Measurements from ENCODE around the gene RPF1. TPM values are rescaled to one million over a fixed set of nuclear protein-coding genes. Genes with fewer than 3 reads are reported as not detected.

RPF1 gene
- total and polyA plus RNA-seq, 2 of the 8 experiments (the other 6 are each of a cell fraction or from before 2014, with no cell fraction given) = 18.7 to 41.8 TPM

- H4K91ac ChIP-seq (replicated peaks; ENCODE audit: insufficient read length, low read length) = no peak overlapping the region
- DNase-seq (ENCODE audit: low read depth in 1 of 2, low spot score in 2 of 2) (no peak), FAIRE-seq (no peak)
- H3K23ac ChIP-seq (ENCODE audit: insufficient read length) = no peak overlapping the region
- H3K4me3 ChIP-seq (ENCODE audit: extremely low read depth in 1 of 4, insufficient read depth in 2 of 4, low read depth in 3 of 4, low read length in 4 of 4) = no peak overlapping the region
- no peaks in the 10 kb centered on the region for H4K20me1 ChIP-seq (replicated peaks in 1 of 2; ENCODE audit: control insufficient read depth in 1 of 2, insufficient read depth in 2 of 2, low read length in 2 of 2)
- H2AFZ ChIP-seq (ENCODE audit: low read length) = no peak overlapping the region
- H3K56ac ChIP-seq (replicated peaks; ENCODE audit: insufficient read length, low read depth, low read length) = no peak overlapping the region
- no peak overlapping the region for H3K4me2 ChIP-seq (ENCODE audit: insufficient read depth in 1 of 2, low read depth in 2 of 2, low read length in 2 of 2)
- H4K8ac ChIP-seq (ENCODE audit: extremely low read depth, insufficient read depth, low read length) = no peak overlapping the region
- H3K36me3 ChIP-seq (ENCODE audit: control insufficient read depth in 2 of 4, insufficient read depth in 4 of 4, low read length in 3 of 4) = no peaks in the 10 kb centered on the region
- H2BK120ac ChIP-seq (replicated peaks; ENCODE audit: low read depth, low read length) = no peak overlapping the region
- H3K79me1 ChIP-seq (ENCODE audit: low read depth, low read length) = no peaks in the 10 kb centered on the region
- ChIA-PET POLR2A (ENCODE audit: partially characterized antibody) (no interaction called here), CTCF (ENCODE audit: partially characterized antibody) (interaction anchor here (0.6 to 1.4 kb wide), 4 partner anchors 16 to 682 kb away, joined by 3 to 4 read pairs (median 3); no protein-coding TSS in a partner anchor)
- H2BK20ac ChIP-seq (ENCODE audit: low read length) = no peak overlapping the region
- H3K4ac ChIP-seq (replicated peaks; ENCODE audit: insufficient read length, low read depth, low read length) = no peak overlapping the region
- WGBS, 2 experiments (ENCODE audit: extremely low coverage in 1 of 2, insufficient coverage in 1 of 2, insufficient read length in 1 of 2, insufficient replicate concordance in 2 of 2, low coverage in 1 of 2, low lambda C conversion rate in 2 of 2, missing lambda C conversion rate in 1 of 2) = 78% methylated on average over 1 of the region's 1 CpG; no CpG with 5 or more reads in 1 of the 2 experiments
- H3K79me2 ChIP-seq (ENCODE audit: control insufficient read depth in 1 of 2, insufficient read depth in 2 of 2, low read length in 2 of 2) = no peaks in the 10 kb centered on the region
- H2BK12ac ChIP-seq (ENCODE audit: low read depth, low read length) = no peak overlapping the region
- no peak overlapping the region for H2BK5ac ChIP-seq (ENCODE audit: low read depth, low read length)
- H2BK15ac ChIP-seq (ENCODE audit: low read length) = no peak overlapping the region
- no peak overlapping the region for H3K18ac ChIP-seq (ENCODE audit: extremely low read depth, low read length)
- H3K27me3 ChIP-seq (replicated peaks in 1 of 4; ENCODE audit: control insufficient read depth in 3 of 4, extremely low read depth in 1 of 4, insufficient read depth in 3 of 4, low read length in 3 of 4) = no peaks in the 10 kb centered on the region
- no peak overlapping the region for H3K9ac ChIP-seq (replicated peaks in 1 of 4; ENCODE audit: extremely low read depth in 1 of 4, low read depth in 3 of 4, low read length in 3 of 4)
- no peak overlapping the region for H3K14ac ChIP-seq (ENCODE audit: insufficient read length)
- no peaks in the 10 kb centered on the region for H3K23me2 ChIP-seq (ENCODE audit: low read depth, low read length)
- H4K5ac ChIP-seq (ENCODE audit: insufficient read length, low read depth, low read length) = no peak overlapping the region
- H3K9me3 ChIP-seq (ENCODE audit: insufficient read depth in 2 of 2, low read depth in 1 of 2, low read length in 1 of 2) = no peaks in the 10 kb centered on the region; a peak in 1 of 4 replicates
- no peak overlapping the region for H3K27ac ChIP-seq (ENCODE audit: low read depth, low read length)
- H3K4me1 ChIP-seq (replicated peaks in 1 of 4; ENCODE audit: control insufficient read depth in 3 of 4, insufficient read depth in 4 of 4, low read length in 3 of 4) = no peaks in the 10 kb centered on the region
- H2AK5ac ChIP-seq (ENCODE audit: low read depth, low read length) = no peak overlapping the region
- TF ChIP-seq NRF1 (IDR thresholded peaks at IDR 0.05; ENCODE audit: low read depth, low read length) (no peak), E2F6 (IDR thresholded peaks at IDR 0.05) (no peak), SP2 (IDR thresholded peaks at IDR 0.05; ENCODE audit: low read length) (no peak), FOSL1 (IDR thresholded peaks at IDR 0.05; ENCODE audit: insufficient read depth, low read depth, low read length) (no peak), GTF2F1 (IDR thresholded peaks at IDR 0.05; ENCODE audit: borderline replicate concordance, low read depth, low read length) (no peak), TCF12 (IDR thresholded peaks at IDR 0.05; ENCODE audit: low read depth, low read length) (no peak), EZH2 (IDR thresholded peaks at IDR 0.05; ENCODE audit: low read depth, low read length, severe bottlenecking) (no peak), EGR1 (IDR thresholded peaks at IDR 0.05; ENCODE audit: borderline replicate concordance, low read depth, low read length) (no peak), ATF2 (IDR thresholded peaks at IDR 0.05; ENCODE audit: low read length) (no peak), EP300 (IDR thresholded peaks at IDR 0.05; ENCODE audit: borderline replicate concordance in 1 of 2, low read depth in 2 of 2, low read length in 2 of 2) (no peak)
These were observed 61.7 kb downstream of the RPF1 start for GRCh38 chr1:84540759-84541158.
